Measurements from ENCODE around the gene PITX2. TPM values are rescaled to one million over a fixed set of nuclear protein-coding genes. Genes with fewer than 3 reads are reported as not detected.
A peak's percentile ranks its signal among the peaks of the same experiment; 100 is the strongest.

Gene PITX2
- not detected for total RNA-seq
- long read RNA-seq: 0 reads

DNA sequence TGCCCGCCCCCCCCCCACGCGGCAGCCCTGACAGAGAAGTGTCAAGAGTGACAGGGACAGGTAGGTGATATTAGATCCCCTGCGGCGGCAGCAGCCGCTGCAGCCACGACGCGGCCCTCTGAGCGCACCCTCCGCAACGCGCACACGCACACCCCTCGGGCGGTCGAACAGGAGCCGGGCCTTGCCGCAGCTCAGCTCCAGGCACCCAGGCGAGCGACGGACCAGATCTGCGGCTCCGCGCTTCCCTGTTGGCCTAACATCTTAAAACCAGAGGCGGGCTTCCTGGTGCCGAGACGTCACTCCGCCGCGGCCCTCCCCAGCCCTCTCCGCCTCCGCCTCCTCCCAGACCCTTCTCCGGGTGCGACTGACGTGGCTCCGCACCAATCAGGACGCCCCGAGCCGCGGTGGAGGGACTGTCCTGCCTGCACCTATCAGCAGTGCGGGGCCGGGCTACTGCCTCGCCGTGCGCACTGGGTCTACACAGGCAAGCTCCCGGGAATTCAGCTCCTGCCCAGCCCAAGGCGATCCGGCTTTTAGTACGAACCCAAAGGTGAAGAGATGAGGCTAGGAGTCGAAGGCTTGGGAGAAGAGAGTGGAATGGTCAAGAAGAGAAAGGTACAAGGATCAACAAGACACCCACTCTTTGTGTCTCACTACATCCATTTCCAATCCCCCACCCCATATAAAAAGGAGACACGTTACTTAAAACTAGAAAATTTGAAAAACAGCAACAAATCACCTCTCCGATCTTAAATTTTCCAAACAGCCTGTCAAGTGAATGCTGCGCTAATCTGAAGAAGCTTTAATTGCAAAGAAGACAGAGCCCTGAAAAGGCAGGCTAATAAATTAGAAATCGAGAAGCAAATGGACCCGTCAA is at the start of gene PITX2:
Gene PITX2, minus strand, starts transcription at position 237 of the 877 bp plus-strand sequence. CDS start 617 bp downstream, outside the sequence.
- Histone ChIP-seq H3K27me3 (peaks cover 100% of the 10 kb centered on the region), H3K4me3 (peak within 1 kb of the TSS; percentile 36), H3K36me3 (no peaks in the 10 kb centered on the region), H3K9me3 (no peaks in the 10 kb centered on the region), H3K27ac (no peak within 1 kb of the TSS), H3K4me1 (peaks cover 26% of the 10 kb centered on the region)
- ATAC-seq (peak; percentile 84), DNase-seq (peak; percentile 80)
- TF ChIP-seq, protein P1, sequence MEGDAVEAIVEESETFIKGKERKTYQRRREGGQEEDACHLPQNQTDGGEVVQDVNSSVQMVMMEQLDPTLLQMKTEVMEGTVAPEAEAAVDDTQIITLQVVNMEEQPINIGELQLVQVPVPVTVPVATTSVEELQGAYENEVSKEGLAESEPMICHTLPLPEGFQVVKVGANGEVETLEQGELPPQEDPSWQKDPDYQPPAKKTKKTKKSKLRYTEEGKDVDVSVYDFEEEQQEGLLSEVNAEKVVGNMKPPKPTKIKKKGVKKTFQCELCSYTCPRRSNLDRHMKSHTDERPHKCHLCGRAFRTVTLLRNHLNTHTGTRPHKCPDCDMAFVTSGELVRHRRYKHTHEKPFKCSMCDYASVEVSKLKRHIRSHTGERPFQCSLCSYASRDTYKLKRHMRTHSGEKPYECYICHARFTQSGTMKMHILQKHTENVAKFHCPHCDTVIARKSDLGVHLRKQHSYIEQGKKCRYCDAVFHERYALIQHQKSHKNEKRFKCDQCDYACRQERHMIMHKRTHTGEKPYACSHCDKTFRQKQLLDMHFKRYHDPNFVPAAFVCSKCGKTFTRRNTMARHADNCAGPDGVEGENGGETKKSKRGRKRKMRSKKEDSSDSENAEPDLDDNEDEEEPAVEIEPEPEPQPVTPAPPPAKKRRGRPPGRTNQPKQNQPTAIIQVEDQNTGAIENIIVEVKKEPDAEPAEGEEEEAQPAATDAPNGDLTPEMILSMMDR (IDR thresholded peaks at IDR 0.05): no peak
- intact Hi-C loops (cut with DNase I): no loop called here

DNA sequence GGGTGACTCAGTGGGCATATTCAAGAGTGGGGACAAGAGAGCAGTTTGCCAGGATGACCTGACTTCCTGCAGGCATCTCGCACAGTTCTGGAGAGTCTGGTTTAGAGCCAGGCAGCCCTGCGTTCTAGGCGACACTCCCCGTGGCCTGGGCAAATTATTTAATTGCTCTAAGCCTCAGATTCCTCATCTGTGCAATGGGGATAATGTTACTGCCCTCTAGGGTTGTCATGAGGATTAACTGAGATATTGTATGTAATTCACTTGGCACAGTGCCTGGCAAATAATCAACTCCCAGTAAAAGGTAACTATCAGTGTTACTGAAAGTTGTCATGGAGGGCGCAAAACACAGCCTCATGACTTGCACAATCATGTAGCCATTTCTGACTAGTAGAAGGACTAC is 48.8 kb upstream of the PITX2 start:
- Histone ChIP-seq H3K36me3 (no peaks in the 10 kb centered on the region), H3K27me3 (no peaks in the 10 kb centered on the region), H3K4me1 (no peaks in the 10 kb centered on the region), H3K27ac (no peak overlapping the region), H3K4me3 (no peak overlapping the region), H3K9me3 (no peaks in the 10 kb centered on the region)
- ATAC-seq (no peak), DNase-seq (no peak)
- intact Hi-C loops (cut with DNase I): no loop called here
- TF ChIP-seq, protein P1 (IDR thresholded peaks at IDR 0.05): no peak

DNA sequence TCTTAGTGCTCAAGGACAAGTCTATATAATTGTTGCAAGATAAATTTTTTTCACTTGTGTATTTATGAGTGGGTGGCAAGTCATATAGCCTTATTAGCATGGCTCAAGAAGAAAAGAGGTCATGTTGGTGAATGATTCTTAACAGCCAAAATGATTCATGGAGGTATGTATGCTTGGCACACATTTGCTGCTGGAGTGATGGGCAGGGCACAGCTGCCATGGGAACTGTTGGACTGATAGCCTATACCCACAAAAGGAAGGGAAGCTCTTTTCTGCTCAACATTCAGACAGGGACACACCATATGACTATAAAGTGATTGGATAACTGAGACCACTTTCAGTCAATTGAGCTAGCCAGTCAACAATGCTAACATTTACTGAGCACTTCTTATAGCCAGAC is 46.8 kb upstream of the PITX2 start:
- H3K4me3 ChIP-seq: no peak overlapping the region
- TF ChIP-seq, protein P1 (IDR thresholded peaks at IDR 0.05): no peak
- no peaks in the 10 kb centered on the region for H3K4me1 ChIP-seq
- intact Hi-C loops (cut with DNase I): no loop called here
- H3K27me3 ChIP-seq: no peaks in the 10 kb centered on the region
- no peaks in the 10 kb centered on the region for H3K9me3 ChIP-seq
- DNase-seq (no peak), ATAC-seq (peak; percentile 51)
- no peaks in the 10 kb centered on the region for H3K36me3 ChIP-seq
- no peak overlapping the region for H3K27ac ChIP-seq

DNA sequence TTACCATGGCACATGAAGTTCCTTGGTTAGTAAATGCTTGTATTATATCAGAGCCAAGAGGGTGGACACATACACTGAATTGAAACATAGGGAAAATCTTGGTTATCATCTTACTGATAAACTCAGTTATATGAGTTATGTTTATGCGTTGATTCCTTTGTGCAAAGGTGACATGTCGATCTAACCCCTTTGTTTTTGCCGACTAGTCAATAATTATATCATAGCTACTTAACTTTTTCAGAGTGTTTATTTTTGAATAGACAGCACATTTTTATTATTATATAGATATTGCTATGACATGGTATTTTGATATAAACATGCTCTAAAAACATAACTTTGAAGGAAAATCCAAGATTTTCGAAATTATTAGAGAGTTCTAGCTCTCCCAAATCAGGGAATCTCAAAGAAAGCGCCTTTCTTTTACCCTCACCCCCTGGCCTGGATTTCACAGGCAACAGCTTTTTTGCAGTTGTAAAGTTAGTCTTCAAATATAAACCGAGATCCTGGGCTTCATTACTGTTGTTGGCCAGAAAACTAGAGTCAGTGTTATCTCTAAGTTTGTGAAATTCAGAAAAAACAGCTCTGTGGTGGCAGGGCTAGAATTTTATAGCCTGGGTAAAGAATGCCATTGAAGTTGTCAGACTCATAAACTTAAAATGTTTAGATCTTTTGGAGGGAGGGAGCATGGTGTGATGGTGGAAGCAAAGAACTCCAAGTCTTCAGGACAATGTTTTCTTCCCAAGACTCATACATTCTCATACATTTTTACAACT is 45.8 kb upstream of the PITX2 start:
- intact Hi-C loops (cut with DNase I): no loop called here
- H3K4me1 ChIP-seq: no peaks in the 10 kb centered on the region

DNA sequence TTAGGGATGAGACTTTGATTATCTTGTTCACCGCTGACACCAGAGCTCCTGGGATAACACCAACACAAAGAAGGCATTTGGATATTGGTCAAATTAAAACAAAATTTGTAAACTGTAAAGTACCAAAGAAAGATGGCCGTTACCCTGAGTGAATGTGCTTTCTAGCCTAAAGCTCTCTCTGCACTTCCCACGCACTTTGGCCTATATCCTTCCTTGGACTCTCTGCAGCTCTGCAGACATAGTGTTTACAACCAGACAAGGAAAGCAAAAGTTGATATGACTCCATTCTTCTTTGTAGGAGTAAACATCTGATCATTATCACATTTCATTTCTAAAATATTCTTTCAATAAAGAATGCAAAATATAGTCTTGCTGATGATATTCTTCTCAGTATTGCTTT is 44.8 kb upstream of the PITX2 start:
- H3K27me3 ChIP-seq: no peaks in the 10 kb centered on the region
- H3K4me1 ChIP-seq: no peaks in the 10 kb centered on the region
- H3K36me3 ChIP-seq: no peaks in the 10 kb centered on the region
- ATAC-seq (no peak), DNase-seq (no peak)
- no peak overlapping the region for H3K4me3 ChIP-seq
- H3K27ac ChIP-seq: no peak overlapping the region
- TF ChIP-seq, protein P1 (IDR thresholded peaks at IDR 0.05): no peak
- H3K9me3 ChIP-seq: no peaks in the 10 kb centered on the region
- intact Hi-C loops (cut with DNase I): no loop called here

More for the DNA sequence above, 45.8 kb upstream of the PITX2 start:
- ATAC-seq: no peak
- Histone ChIP-seq H3K27ac (no peak overlapping the region), H3K27me3 (no peaks in the 10 kb centered on the region), H3K4me3 (no peak overlapping the region), H3K36me3 (no peaks in the 10 kb centered on the region), H3K9me3 (no peaks in the 10 kb centered on the region)
- TF ChIP-seq, protein P1 (IDR thresholded peaks at IDR 0.05): no peak
- DNase-seq: no peak
